ENCODE data around the gene ZBTB43. TPM values are rescaled to one million over a fixed set of nuclear protein-coding genes. Genes with fewer than 3 reads are reported as not detected.
A peak's percentile ranks its signal among the peaks of the same experiment; 100 is the strongest.
"Not testable (repeated sequence)": the region's sequence is repeated elsewhere in the genome, so short reads cannot be mapped to it uniquely, and the experiment has no call there.

The ZBTB43 gene, protein sequence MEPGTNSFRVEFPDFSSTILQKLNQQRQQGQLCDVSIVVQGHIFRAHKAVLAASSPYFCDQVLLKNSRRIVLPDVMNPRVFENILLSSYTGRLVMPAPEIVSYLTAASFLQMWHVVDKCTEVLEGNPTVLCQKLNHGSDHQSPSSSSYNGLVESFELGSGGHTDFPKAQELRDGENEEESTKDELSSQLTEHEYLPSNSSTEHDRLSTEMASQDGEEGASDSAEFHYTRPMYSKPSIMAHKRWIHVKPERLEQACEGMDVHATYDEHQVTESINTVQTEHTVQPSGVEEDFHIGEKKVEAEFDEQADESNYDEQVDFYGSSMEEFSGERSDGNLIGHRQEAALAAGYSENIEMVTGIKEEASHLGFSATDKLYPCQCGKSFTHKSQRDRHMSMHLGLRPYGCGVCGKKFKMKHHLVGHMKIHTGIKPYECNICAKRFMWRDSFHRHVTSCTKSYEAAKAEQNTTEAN
- 3.8 and 4.1 TPM in 2 replicates for total RNA-seq (2014; rRNA removed; shearing (Covaris generic))

DNA sequence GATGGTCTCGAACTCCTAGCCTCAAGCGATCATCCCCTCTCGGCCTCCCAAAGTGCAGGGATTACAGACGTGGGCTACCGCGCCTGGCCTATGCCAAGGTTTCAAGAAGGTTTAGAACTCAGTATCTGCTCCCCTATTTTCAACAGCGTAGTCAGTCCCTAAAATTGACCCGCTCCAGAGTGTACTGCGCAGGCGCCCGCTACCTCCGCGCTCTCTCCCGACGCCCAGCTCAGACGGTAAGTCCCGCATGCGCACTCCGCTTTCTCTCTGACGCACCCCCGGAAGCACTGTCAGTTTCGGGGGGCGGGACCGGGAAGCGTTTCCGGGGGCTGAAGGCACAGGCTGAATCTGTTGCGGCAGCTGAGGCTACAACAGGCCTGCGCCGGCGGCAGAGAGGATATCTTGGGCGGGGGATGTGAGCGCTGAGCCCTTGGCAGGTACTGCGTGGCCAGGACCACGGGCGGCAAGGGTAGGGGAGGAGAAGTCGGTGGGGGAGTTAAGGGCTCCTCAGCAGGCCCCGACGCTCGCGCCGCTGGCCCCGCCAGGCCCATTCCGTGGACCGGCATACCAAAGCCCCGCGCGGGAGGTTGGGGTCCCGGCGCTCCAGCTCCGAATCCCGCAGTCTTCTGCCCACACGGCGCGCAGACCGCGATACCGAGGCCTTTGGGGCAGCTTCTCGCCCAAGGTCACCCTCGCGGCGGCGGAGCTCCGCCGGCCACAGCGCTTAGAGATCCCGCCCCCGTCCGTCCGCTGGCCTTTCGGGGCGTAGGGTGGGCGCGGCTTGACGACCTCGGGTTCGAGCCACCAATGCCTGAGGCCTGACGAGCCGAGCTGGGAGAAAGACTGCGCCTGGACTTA lies at the start of gene ZBTB43:
Gene ZBTB43 (plus strand): TSS at position 345 of the 858 bp plus-strand sequence. CDS start 27,470 bp downstream, outside the sequence.
- peak; percentile 91 for DNase-seq (ENCODE audit: low read depth)

DNA sequence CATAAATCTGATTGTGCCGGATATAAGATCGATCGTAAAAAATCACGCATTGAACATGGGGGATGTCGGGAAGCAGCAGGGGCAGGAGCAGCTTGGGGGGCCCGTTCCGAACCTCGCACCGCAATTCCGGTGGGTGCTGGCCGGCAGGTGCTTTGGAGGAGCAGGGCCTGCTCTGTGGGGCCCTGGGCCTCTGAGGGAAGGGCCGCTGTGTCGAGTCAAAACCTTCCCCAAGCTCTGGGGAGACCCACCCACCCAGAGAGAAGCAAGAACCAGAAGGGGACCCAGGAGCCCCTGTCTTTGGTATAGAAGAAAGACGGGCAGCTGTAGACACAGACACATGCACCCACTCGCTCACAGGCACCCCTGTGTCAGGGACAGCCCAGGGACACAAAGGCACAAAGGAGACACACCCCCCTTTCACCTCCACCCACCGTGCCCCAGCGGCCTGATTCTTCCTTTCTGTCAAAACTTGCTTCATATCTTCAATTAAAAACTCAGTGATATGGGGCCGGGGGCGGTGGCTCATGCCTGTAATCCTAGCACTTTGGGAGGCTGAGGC lies 49.4 kb upstream of the ZBTB43 start:
- no peak for DNase-seq (ENCODE audit: low read depth)

DNA sequence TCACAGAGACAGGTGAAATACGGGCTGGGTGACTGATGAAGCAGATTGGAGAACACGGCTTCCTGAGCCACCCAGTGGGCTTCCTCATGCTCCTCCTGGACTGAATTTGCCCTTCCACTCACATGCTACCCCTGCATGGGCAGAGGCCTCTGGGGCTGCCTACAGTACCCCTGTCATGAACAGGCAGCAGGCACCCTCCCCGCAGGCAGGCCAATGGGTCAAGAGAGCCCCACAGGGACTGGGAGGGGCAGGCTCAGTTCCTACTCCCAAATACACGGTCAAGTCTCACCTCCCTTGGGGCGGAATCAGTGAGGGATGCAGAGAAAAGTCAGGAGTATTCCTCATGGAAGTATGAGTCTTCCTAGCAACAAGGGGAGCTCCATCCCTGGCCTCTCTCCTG lies 48.6 kb upstream of the ZBTB43 start:
- DNase-seq (ENCODE audit: low read depth), result no peak

DNA sequence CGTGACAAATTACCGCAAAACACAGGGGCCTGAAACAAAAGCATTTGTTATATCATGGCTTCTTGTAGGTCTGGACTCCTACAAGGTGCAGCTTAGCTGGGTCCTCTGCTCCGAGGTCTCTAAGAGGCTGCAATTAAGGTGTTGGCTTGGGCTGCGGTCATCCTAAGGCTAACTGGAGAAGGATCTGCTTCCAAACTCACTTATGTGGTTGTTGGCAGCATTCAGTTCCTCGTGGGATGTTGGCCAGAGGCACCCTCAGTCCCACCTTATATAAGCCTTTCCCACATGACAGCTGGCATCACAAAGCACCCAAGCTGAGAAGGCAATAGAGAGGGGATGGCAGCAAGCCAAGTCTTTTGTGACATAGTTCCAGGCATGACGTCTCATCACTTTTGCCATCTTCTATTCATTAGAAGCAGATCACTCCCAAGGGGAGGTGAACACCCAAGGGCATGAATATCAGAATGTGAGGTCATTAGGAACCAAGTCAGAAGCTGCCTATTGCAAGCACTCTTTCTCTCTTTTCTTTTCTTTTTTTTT lies 47.9 kb upstream of the ZBTB43 start:
- DNase-seq (ENCODE audit: low read depth), result no peak

DNA sequence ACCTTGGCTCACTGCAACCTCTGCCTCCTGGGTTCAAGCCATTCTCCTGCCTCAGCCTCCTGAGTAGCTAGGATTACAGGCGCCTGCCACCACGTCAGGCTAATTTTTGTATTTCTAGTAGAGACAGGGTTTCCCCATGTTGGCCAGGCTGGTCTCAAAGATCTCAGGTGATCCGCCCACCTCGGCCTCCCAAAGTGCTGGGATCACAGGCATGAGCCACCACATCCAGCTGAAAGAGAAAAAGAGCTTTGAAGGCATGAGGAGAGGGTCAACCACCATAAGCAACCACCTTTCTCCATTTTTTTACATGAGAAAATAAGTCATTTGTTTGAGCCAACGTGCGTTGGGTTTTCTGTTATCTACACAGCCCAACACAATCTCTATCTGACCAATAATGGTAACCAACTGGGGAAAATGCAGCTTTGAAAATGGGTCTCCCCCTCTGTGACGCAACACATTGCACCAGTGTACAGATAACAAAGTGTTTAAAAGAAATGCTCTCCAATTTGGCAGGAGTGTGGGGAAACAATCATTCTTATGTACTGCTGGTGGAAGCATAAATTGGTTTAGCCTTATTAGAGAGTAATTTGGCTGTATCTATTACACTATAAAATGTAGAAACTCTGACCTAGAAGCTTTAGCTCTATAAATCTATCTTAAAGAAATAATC lies 45.8 kb upstream of the ZBTB43 start:
- no peak for DNase-seq (ENCODE audit: low read depth)

DNA sequence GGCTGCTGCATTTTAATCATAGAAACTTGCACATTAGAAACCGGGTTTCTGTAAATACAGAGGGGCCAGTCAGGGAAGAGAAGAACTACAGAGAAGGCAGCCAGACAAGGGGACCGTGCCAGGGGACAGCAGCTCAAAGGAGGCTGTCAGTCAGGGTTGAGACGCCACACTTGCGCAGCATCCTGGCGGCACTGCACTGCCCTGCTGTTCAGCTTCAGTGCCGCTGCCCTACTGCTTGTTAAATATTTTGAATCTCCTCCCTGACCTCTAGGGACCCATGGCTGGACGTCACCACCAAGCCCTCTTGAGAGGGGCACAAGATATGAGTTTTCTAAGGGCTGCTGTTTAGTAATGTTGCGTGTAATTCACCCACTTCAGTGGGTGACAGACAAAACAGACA lies 43.6 kb upstream of the ZBTB43 start:
- DNase-seq (ENCODE audit: low read depth), result no peak

DNA sequence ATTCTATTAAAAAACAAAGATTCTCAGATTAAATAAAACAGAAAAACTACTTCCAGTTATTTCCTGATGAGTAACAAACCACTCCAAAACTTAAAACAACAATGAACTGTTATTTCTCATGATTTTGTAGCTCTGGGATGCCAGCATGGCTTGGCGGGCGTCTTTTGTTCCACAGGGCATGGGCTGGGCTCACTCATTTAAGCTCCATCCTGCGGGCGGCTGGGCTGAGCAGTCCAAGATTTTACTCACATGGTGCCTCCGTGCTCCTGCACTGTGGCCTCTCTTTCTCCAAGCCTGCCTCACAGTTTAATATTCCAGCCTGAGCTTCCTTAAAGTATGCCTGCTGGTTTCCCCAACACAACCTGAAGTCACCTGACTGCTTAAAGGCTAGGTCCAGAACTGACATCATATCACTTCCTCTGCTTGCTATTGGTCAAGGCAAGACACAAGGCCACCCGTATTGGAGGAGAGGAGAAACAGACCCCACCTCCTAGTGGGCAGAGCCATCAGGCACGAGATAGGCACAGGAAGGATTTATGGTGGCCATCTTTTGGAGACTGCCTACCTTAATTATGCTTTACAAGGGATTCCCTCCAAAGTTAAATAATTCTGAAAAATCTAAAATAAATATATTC lies 41.6 kb upstream of the ZBTB43 start:
- peak; percentile 33 for DNase-seq (ENCODE audit: low read depth)

DNA sequence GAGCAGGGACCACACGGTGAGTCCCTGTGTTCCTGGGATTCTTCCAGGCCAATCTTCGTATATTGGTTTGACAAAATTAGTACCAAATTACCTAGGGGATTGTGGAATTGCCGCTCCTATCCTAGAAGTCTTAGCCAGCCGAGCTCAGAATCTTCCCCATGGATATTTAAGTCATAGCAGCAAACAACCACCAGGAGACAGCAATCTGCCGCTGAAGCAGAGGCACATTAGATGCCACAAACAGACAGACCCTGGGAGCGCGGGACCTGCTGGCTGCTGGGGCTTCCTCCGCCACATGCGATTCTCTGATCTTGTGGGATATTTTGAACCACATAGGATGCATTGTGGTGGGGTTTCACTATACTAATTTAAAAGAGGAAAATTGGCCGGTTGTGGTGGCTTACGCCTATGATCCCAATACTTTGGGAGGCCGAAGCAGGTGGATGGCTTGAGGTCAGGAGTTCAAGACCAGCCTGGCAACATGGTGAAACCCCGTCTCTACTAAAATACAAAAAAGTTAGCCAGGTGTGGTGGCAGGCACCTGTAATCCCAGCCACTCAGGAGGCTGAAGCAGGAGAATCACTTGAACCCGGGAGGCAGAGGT lies 31.7 kb upstream of the ZBTB43 start:
- peak; percentile 24 for DNase-seq (ENCODE audit: low read depth)

DNA sequence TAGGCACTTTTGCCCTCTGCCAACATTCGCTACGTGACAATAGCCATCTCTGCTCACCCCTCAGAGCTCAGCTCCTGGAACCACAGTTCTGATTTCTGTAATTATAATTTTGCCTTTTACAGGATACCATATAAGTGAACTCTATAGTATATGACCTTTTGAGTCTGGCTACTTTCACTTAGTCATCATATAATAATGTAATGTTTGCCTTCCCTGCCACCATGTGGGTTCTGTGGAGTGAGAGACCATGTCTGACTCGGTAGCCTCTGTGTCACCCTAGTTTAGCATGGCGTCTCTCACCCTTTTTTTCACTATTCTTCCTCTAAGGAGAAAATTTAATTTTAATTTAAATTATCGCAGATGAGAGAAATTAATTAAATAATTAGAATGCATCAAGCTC lies 28.9 kb upstream of the ZBTB43 start:
- DNase-seq (ENCODE audit: low read depth), result no peak

DNA sequence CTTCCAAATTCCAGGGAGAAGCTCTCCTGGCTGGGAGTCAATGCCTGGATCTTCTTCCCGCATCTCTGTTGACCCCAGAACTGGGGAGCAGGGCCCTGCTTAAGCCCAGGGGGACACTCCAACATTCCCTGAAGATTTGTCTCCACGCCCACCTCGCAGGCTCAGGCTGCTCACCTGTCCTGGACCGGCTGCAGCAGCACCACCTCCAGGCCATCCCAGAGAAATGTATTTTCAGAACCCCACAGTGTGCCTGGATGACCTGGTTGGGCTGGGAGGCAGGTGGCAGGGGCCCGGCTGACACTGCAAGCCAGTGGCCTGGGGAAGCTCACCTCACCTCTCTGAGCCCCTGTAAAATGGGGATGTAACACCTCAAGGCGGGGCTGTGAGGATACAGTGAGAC lies 27.1 kb upstream of the ZBTB43 start:
- no peak for DNase-seq (ENCODE audit: low read depth)

DNA sequence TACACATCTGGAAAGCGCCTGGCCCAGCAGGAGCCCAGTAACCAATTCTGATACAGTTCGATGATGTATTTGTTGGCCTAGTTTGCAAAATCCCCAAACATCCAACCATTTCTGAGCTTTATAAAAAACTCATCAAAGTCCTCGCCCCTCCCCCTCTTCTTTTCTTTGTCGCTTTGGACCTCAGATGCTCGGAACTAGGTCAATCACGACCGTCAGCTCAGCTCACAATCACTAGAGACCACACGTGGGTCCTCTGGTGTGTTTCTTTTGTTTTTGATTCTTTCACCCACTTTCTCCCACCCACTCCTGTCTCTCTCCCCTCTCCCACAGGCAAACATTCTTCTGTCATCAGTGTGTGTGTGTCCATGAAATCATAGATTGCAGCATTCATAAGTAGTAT lies 26.7 kb upstream of the ZBTB43 start:
- DNase-seq (ENCODE audit: low read depth), result no peak

DNA sequence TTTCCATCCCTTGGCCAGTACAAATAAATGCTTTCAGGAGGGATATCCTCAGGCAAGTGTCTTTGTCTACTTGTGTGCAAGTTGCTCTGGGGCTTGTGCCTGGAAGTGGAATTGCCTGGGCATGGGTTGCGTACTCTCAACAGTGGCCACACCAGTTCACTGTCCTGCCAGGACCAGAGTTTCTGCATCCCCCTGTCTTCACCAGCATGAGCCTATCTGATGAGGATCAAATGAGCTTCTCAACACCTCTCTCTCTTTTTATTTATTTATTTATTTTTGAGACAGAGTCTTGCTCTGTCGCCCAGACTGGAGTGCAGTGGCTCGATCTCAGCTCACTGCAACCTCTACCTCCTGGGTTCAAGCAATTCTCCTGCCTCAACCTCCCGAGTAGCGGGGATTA lies 26.1 kb upstream of the ZBTB43 start:
- DNase-seq (ENCODE audit: low read depth), result not testable (repeated sequence)

DNA sequence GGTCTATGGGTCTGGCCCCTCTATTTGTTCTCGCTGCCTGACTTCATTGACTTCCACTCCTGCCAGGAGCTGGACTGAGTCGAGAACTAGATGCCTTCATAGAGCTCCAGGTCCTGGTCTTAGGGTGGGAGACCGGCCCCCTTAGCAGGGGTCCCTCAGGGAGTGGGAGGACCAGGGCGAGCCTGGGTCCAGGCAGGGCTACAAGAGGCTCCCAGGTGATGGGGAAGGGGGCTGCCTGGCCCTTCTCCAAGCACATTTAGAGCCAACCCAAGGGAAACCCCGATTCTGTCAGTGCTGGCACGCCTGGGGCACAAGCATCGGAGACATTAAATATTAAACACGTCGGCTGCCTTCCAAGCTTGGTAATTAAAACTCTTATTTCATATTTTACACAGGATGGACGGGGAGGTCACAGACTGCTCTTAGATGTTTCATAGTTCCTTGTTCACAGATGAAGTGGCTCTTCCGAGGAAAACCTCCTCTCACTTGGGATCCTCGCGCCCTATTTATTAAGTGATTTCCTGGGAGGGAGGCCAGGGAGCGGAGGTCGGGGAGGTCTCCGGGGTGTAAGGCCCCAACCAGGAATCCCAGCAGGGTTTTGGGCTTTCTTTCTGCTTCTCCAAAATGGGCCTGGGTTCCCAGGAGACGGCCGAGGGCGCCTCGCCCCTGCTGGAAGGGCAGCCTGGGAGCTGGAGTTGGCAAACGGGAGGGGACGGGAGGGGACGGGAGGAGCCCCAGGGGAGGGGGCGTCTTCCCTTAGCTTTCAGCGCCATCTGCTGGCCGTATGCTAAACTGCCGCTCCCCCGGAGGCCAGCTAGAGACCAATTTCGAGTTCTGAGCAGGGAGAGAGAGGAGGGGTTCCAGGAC lies 23.4 kb upstream of the ZBTB43 start:
- DNase-seq (ENCODE audit: low read depth), result peak; percentile 58

DNA sequence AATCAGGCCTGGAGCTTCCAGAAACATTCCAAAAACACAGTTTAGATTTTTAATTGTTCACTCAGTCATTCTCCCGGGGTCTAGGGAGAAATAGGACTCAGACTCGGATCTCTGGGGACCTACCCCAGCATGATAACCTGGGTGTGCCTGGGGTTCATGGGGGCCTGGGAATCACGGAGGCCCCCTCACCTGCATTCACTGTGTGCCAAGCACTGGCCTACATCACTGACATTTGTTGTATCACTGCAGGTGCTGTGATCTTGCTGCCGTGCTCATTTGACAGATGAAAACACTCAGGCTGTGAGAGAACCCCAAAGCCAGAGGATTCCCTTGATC lies 22.8 kb upstream of the ZBTB43 start:
- no peak for DNase-seq (ENCODE audit: low read depth)

DNA sequence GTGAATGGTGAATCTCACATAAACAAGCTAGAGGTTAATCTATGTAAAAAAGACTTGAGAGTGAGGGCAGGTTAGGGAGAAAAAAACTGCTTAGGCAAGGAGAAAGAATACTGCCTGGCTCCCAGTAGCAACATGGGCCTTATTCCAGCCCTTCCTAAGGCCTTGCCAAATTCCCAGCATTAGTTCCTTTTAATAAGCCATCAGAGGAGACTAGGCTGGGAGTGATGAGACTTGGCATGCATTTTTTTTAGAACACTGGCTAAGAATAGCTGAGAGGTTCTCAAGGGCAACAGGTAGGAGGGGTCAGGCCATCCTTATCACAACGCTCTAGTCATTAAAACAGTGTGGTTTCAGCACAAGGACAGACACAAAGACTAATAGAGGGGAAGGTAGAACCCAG lies 20.9 kb upstream of the ZBTB43 start:
- DNase-seq (ENCODE audit: low read depth), result no peak

DNA sequence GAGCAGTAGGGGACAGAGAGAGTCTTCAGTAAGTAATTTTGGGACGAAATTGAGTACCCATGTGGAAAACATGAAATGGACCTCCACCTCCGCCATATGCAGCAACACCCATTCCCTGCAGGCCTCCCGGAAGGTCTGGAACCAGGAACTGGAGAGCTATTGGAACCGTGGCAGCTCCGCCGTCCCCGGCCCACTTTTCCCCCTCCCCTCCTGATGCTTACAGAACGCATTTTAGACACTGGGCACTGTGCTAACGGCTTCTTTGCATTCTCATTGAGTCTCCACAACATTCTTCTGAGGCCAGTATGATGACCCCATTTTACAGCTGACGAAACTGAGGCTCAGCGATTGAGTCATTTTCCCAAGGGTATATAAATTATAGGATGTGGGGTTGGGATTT lies 20.4 kb upstream of the ZBTB43 start:
- DNase-seq (ENCODE audit: low read depth), result no peak

DNA sequence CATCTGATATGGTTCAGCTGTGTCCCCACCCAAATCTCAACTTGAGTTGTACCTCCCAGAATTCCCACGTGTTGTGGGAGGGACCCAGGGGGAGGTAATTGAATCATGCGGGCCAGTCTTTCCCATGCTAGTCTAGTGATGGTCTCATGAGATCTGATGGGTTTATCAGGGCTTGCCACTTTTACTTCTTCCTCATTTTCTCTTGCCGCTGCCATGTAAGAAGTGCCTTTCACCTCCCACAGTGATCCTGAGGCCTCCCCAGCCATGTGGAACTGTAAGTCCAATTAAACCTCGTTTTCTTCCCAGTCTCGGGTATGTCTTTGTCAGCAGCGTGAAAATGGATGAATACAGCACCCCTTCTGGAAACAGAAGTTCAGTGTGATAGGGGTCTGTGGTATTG lies 20.0 kb upstream of the ZBTB43 start:
- DNase-seq (ENCODE audit: low read depth), result not testable (repeated sequence)

DNA sequence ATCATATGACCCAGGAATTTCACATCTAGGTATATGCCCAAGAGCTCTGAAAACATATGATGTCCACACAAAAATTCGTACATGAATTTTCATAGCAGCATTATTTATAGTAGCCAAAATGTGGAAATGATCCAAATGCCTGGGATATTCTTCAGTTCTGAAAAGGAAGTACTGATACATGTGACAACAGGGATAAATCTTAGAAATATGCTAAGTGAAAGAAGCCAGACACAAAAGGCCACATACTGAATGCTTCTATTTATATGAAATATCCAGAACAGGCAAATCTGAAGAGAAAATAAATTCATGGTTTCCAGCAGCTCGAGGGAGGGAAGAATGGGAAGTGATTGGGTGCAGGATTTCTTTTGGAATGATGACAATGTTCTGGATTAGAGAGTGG lies 16.8 kb upstream of the ZBTB43 start:
- DNase-seq (ENCODE audit: low read depth), result no peak

DNA sequence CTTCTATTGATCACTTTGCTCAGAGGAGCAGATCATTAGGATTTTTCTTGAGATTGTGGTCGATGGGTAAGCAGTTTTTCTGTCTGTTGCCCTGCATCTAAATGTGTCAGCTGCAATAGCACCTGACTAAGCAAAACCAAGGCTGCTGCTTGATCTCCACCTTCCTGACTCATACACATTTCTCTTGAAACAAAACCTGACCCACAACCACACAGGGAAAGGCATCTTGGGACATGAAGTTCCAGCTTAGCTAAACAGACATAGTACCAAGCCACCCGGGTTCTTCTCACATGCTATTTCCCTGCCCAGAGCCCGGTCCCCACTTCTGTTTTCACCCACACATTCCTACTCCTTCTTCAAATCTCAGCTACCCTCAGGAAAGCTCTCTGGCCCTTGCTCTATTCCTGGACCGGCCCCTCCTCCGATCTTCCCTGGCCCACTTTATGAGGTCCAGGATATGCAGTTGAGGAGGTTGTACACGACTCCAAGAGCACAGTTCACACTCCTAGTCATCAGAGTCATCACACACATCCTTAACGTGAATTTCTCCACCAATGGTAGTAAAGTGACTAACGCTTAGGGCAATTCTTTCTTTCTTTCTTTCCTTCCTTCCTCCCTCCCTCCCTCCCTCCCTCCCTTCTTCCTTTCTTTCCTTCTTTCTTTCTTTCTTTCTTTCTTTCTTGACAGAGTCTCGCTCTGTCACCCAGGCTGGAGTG lies 16.0 kb upstream of the ZBTB43 start:
- DNase-seq (ENCODE audit: low read depth), result peak; percentile 18

Data from RPMI7951 (cell line).